C4-2B (cell line): ENCODE measurements around the gene HAUS2.

Source experiments
- H3K27ac ChIP-seq: fragments of 450-650 bp; 2 replicates; pipeline ENCODE4 v1.5.1; 2017
- CTCF ChIP-seq: fragments of 450-650 bp; conservative IDR thresholded peaks from 2 replicates; pipeline ENCODE4 v1.5.1; 2017; ENCODE audit warnings: mild to moderate bottlenecking
- ZFX ChIP-seq: fragments of 450-650 bp; IDR thresholded peaks from 2 replicates; pipeline ENCODE4 v1.6.1; 2017

Gene HAUS2

DNA sequence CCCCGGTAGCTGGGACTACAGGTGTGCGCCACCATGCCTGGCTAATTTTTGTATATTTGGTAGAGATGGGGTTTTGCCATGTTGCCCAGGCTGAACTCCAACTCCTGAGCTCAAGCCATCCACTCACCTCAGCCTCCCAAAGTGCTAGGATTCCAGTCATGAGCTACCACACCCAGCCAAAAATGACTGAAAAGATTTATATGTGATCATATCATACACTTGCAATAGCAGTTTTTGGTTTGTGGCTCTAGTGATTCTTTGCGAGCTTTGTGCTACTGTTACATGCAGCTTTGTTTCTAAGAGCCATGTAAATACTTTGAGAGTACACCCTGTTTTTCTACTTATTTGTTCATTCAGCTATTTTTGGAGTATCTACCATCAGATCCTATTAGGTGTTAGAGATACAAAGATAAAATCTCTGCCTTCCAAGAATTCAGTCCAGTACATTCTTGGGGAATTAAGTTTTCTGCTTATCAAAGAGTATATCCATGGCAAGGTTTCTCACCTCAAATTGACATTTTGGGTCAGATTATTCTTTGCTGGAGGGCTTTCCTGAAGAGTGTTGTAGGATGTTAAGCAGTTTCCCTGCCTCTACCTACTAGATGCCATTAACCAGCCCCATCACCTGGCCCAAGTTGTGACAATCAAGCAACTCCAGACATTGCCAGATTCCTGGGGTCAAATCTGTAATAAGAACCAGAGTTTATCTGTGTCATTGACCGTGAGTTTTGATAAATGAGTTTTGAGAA, 38.2 kb upstream of the HAUS2 start:
- TF ChIP-seq ZFX = no peak
- no peak for TF ChIP-seq CTCF
- no peak overlapping the region for H3K27ac ChIP-seq

- TF ChIP-seq CTCF = no peak
- TF ChIP-seq ZFX = no peak
- no peak overlapping the region for H3K27ac ChIP-seq
Measured at GRCh38 chr15:42511007-42511391, 37.6 kb upstream of the HAUS2 start.

DNA sequence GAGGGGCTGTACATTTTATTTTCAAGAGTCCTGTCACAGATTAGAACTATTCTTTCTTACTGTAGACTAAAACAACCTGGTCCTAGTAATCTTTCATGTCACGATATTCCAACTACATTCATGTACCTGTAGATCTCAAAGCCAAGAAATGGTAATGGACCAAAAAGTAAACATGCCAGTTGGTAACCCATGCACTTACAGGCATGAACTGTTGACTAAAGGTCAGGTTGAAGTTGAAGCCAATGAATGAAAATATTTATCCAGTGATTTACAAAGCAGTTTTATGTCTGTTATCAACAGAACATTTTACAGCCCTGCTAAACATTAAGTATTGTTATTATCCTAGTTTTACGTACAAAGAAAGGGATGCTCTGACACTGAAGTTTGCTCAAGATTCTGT, 25.3 kb upstream of the HAUS2 start:
- H3K27ac ChIP-seq = no peak overlapping the region
- TF ChIP-seq ZFX (no peak), CTCF (no peak)

GRCh38 chr15:42528970-42529369, 19.7 kb upstream of the HAUS2 start:
- H3K27ac ChIP-seq = no peak overlapping the region
- TF ChIP-seq CTCF = no peak
- no peak for TF ChIP-seq ZFX

- H3K27ac ChIP-seq = no peak overlapping the region
- TF ChIP-seq ZFX = no peak
Measured at GRCh38 chr15:42533246-42533645, 15.4 kb upstream of the HAUS2 start.

DNA sequence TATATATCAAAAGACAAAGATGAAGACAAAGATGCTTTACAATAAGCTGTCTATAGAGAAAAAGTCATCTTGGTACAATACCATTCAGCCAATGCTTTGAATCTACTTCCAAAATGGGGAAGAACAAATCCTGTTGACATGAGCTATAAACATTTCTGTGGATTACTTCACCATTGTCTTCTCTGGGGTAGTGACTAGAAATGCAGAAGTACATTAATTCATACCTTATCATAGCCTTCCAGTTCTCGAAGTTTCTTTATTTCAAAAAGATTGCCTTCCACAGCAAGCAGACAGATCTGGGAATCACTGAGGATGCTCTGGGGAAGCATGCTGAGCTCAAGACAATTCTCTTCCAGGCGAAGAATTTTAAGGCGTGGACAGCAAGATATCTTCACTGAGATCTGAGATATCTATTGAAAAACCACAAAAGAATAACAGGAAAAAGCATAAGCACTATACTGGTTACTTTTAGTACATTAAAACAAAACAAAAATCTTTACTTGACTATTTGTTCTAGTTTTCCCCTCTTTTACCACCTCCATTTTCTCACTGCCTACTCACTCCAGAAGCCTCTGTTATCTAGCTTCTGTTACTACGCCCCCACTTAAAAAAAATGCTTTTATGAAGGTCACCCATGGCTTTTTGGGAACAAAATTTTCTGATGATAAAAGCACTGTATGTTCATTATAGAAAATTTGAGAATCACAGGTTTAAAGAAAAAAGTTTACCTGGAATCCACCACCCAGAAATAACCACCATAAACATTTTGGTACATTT, 3.6 kb upstream of the HAUS2 start:
- H3K27ac ChIP-seq = no peak overlapping the region
- TF ChIP-seq CTCF (no peak), ZFX (no peak)

DNA sequence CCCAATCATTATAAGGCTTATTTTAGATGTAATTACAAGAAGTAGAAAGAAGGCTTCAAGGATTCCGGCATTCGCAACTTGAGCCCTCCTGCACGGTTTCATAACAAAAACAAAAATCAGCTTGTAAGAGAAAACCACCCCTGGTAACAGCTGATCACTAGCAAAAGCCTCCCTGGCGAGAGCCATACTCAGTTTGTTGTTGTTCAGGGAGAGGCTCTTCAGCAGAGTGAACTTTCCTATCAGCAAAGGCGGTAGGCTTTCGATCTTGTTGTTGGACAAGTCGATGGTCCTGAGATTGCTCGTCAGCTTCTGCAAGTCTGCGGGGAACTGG, 755 bp upstream of the HAUS2 start:
- no peak for TF ChIP-seq ZFX
- H3K27ac ChIP-seq = peak overlapping the region; percentile 82

- TF ChIP-seq ZFX (no peak), CTCF (no peak)
- peak overlapping the region; percentile 82 for H3K27ac ChIP-seq
Measured at GRCh38 chr15:42549032-42549491, 424 bp downstream of the HAUS2 start.
